Measurements from ENCODE around the gene MORN4. TPM values are rescaled to one million over a fixed set of nuclear protein-coding genes. Genes with fewer than 3 reads are reported as not detected.

MORN4 gene
- total and polyA plus RNA-seq, 2 of the 13 experiments (the other 11 are each of a cell fraction or from before 2014, with no cell fraction given): 3.4 to 9.1 TPM

GRCh38 chr10:97596101-97597082 lies 36.9 kb downstream of the MORN4 start (continued):
- TF ChIP-seq ZNF503 (CRISPR knock-in tag; IDR thresholded peaks at IDR 0.05) (no peak), ARID2 (CRISPR knock-in tag; IDR thresholded peaks at IDR 0.05; ENCODE audit: borderline replicate concordance) (no peak), EP300 (IDR thresholded peaks at IDR 0.05; ENCODE audit: low read depth in 2 of 2, low read length in 2 of 2) (peak in 1 of 2 experiments; percentile 22; a peak in 1 of 4 replicates), EP300 (CRISPR knock-in tag; IDR thresholded peaks at IDR 0.05; ENCODE audit: borderline replicate concordance) (no peak), ZNF768 (CRISPR knock-in tag; IDR thresholded peaks at IDR 0.05) (peak; percentile 63), ZNF263 (CRISPR knock-in tag; IDR thresholded peaks at IDR 0.05) (peak; percentile 78), ZNF687 (CRISPR knock-in tag; IDR thresholded peaks at IDR 0.05) (peak; percentile 30), SAP130 (CRISPR knock-in tag; IDR thresholded peaks at IDR 0.05; ENCODE audit: low read depth) (peak; percentile 27), CTCF (CRISPR knock-in tag; IDR thresholded peaks at IDR 0.05) (0 out of 2 replicates have a peak, but pooled peaks have one; percentile 15), SOX6 (IDR thresholded peaks at IDR 0.05) (no peak), SOX6 (CRISPR knock-in tag; IDR thresholded peaks at IDR 0.05) (peak; percentile 32; the same call in 1 of the 2 replicates), BATF2 (CRISPR knock-in tag; IDR thresholded peaks at IDR 0.05) (no peak), LCORL (IDR thresholded peaks at IDR 0.05) (no peak), LCORL (CRISPR knock-in tag; IDR thresholded peaks at IDR 0.05) (peak; percentile 37; the same call in 1 of the 2 replicates), ESRRA (CRISPR knock-in tag; IDR thresholded peaks at IDR 0.05; ENCODE audit: low read depth) (no peak), XRCC5 (optimal IDR thresholded peaks at IDR 0.05; ENCODE audit: low read length) (peak; percentile 43), ZSCAN5A (CRISPR knock-in tag; IDR thresholded peaks at IDR 0.05; ENCODE audit: borderline replicate concordance) (no peak), PAWR (CRISPR knock-in tag; IDR thresholded peaks at IDR 0.05; ENCODE audit: borderline replicate concordance) (no peak), CENPX (CRISPR knock-in tag; IDR thresholded peaks at IDR 0.05) (no peak)

Measured in HepG2 (cell line).